Loucy (cell line): ENCODE results near the gene SERINC4.

ENCODE experiments used
- CTCF ChIP-seq: fragments of 200-600 bp; sonication (generic); conservative IDR thresholded peaks from 2 replicates; pipeline ENCODE4 v1.5.1; 2014; ENCODE audit warnings: mild to moderate bottlenecking, antibody characterized with exemption, low read length
- EZH2phosphoT487 ChIP-seq: fragments of 200-600 bp; IDR thresholded peaks from 2 replicates; pipeline ENCODE4 v1.6.1; 2018; ENCODE audit warnings: antibody characterized with exemption, mild to moderate bottlenecking, moderate library complexity, borderline replicate concordance

GRCh38 chr15:43776718-43777266 lies 23.2 kb downstream of the SERINC4 start, which contains the start of gene ELL3:
- TF ChIP-seq CTCF (no peak), EZH2phosphoT487 (no peak)
